Neutrophil (primary cell): Measurements from ENCODE around the gene NOXO1.
A peak's percentile ranks its signal among the peaks of the same experiment; 100 is the strongest.
"Not testable (repeated sequence)": the region's sequence is repeated elsewhere in the genome, so short reads cannot be mapped to it uniquely, and the experiment has no call there.

ENCODE experiments used
- H3K27ac ChIP-seq: fragments of 200-600 bp; sonication (generic); 2 replicates; pipeline ENCODE4 v1.5.1; 2016; ENCODE audit warnings: mild to moderate bottlenecking, moderate library complexity
- H3K27me3 ChIP-seq: fragments of 200-600 bp; sonication (generic); 2 replicates; pipeline ENCODE4 v1.6.0; 2016; ENCODE audit warnings: mild to moderate bottlenecking
- H3K36me3 ChIP-seq: fragments of 200-600 bp; sonication (generic); 2 replicates; pipeline ENCODE4 v1.5.1; 2017
- H3K4me1 ChIP-seq, 2 experiments: fragments of 200-600 bp in 1 of 2; sonication (generic) in 1 of 2; 1 replicate in 1 of 2; 2 replicates in 1 of 2; pipeline versions ENCODE4 v1.5.1 to v1.6.1; 2013 to 2016; ENCODE audit warnings: low read depth in 1 of 2, low read length in 1 of 2, mild to moderate bottlenecking in 1 of 2, moderate library complexity in 1 of 2; ENCODE audit not compliant: control insufficient read depth in 1 of 2, insufficient read depth in 1 of 2
- H3K4me3 ChIP-seq, 2 experiments: fragments of 200-600 bp in 1 of 2; sonication (generic) in 1 of 2; 1 replicate in 1 of 2; 2 replicates in 1 of 2; pipeline ENCODE4 v1.5.1; 2013 to 2016; ENCODE audit warnings: low read depth in 1 of 2, low read length in 1 of 2, mild to moderate bottlenecking in 1 of 2, moderate library complexity in 1 of 2
- H3K9me3 ChIP-seq: fragments of 200-600 bp; sonication (generic); 2 replicates; pipeline ENCODE4 v1.5.1; 2016
- CTCF ChIP-seq: fragments of 200-600 bp; sonication (generic); IDR thresholded peaks from 2 replicates; pipeline ENCODE4 v1.5.1; 2016; ENCODE audit warnings: antibody characterized with exemption

NOXO1 gene

GRCh38 chr16:1941162-1942046 lies 39.9 kb downstream of the NOXO1 start:
- no peak for TF ChIP-seq CTCF
- peaks cover 60 to 67% of the 10 kb centered on the region in 2 experiments for H3K4me1 ChIP-seq
- peaks cover 54% of the 10 kb centered on the region for H3K36me3 ChIP-seq
- H3K27ac ChIP-seq = peak overlapping the region; percentile 99
- peak overlapping the region; percentile 75 to 96 for H3K4me3 ChIP-seq
- H3K27me3 ChIP-seq = no peaks in the 10 kb centered on the region
- no peaks in the 10 kb centered on the region for H3K9me3 ChIP-seq

- peak overlapping the region; percentile 75 to 96 for H3K4me3 ChIP-seq
- H3K27ac ChIP-seq = peak overlapping the region; percentile 99
- peaks cover 61% of the 10 kb centered on the region for H3K36me3 ChIP-seq
- H3K9me3 ChIP-seq = no peaks in the 10 kb centered on the region
- no peaks in the 10 kb centered on the region for H3K27me3 ChIP-seq
- peaks cover 69 to 75% of the 10 kb centered on the region in 2 experiments for H3K4me1 ChIP-seq
- no peak for TF ChIP-seq CTCF
Observed at GRCh38 chr16:1940273-1941161, 40.8 kb downstream of the NOXO1 start.

GRCh38 chr16:1939833-1940232 lies 41.4 kb downstream of the NOXO1 start:
- not testable (repeated sequence) for H3K27me3 ChIP-seq, H3K9me3 ChIP-seq
- H3K4me3 ChIP-seq = peak overlapping the region; percentile 75 to 96
- peak overlapping the region; percentile 99 for H3K27ac ChIP-seq
- H3K36me3 ChIP-seq = peaks cover 68% of the 10 kb centered on the region
- peaks cover 76 to 82% of the 10 kb centered on the region in 2 experiments for H3K4me1 ChIP-seq

- peaks cover 72% of the 10 kb centered on the region for H3K36me3 ChIP-seq
- no peaks in the 10 kb centered on the region for H3K9me3 ChIP-seq
- H3K27ac ChIP-seq = peak overlapping the region; percentile 99
- TF ChIP-seq CTCF = no peak
- peaks cover 84 to 88% of the 10 kb centered on the region in 2 experiments for H3K4me1 ChIP-seq
- no peaks in the 10 kb centered on the region for H3K27me3 ChIP-seq
- peak overlapping the region; percentile 75 to 96 for H3K4me3 ChIP-seq
Observed at GRCh38 chr16:1938910-1939309, 42.4 kb downstream of the NOXO1 start.

GRCh38 chr16:1938316-1938715 lies 43.0 kb downstream of the NOXO1 start:
- Histone ChIP-seq H3K4me3 (peak overlapping the region; percentile 75 to 96), H3K4me1 (peaks cover 84 to 88% of the 10 kb centered on the region in 2 experiments), H3K27ac (peak overlapping the region; percentile 99), H3K27me3 (no peaks in the 10 kb centered on the region), H3K9me3 (no peaks in the 10 kb centered on the region), H3K36me3 (peaks cover 72% of the 10 kb centered on the region)
- TF ChIP-seq CTCF = peak; percentile 52
